Astrocyte (in vitro differentiated cells and primary cell): Measurements from ENCODE around the gene OTUB2. TPM values are rescaled to one million over a fixed set of nuclear protein-coding genes. Genes with fewer than 3 reads are reported as not detected.

Source experiments
- DNase-seq: peaks from one replicate; pipeline ENCODE4 v3.0.0-alpha.2; 2010; ENCODE audit warnings: low read depth
- FAIRE-seq: peaks from 2 replicates; lab custom pipeline; 2011; peaks lifted over from hg19 to GRCh38; lab: Jason Lieb, UNC
- H2AFZ ChIP-seq: 2 replicates; pipeline ENCODE4 v1.6.0; 2012; ENCODE audit warnings: low read depth, low read length, inconsistent platforms
- H3K27ac ChIP-seq: 2 replicates; pipeline ENCODE4 v1.5.1; 2011; ENCODE audit warnings: low read depth, low read length, inconsistent platforms
- H3K27me3 ChIP-seq: 2 replicates; pipeline ENCODE4 v1.6.0; 2011; ENCODE audit warnings: low read length, inconsistent platforms; ENCODE audit not compliant: insufficient read depth
- H3K36me3 ChIP-seq: 2 replicates; pipeline ENCODE4 v1.5.1; 2011; ENCODE audit warnings: low read length, inconsistent platforms; ENCODE audit not compliant: insufficient read depth
- H3K4me1 ChIP-seq: 2 replicates; pipeline ENCODE4 v1.5.1; 2011; ENCODE audit warnings: low read length, inconsistent platforms; ENCODE audit not compliant: insufficient read depth
- H3K4me2 ChIP-seq: 2 replicates; pipeline ENCODE4 v1.6.0; 2012; ENCODE audit warnings: low read length, inconsistent platforms
- H3K4me3 ChIP-seq: 2 replicates; pipeline ENCODE4 v1.5.1; 2011; ENCODE audit warnings: low read depth, mild to moderate bottlenecking, low read length, inconsistent platforms; ENCODE audit not compliant: insufficient read depth
- H3K79me2 ChIP-seq: 2 replicates; pipeline ENCODE4 v1.6.0; 2012; ENCODE audit warnings: mild to moderate bottlenecking, low read length, inconsistent platforms; ENCODE audit not compliant: insufficient read depth
- H3K9ac ChIP-seq: 2 replicates; pipeline ENCODE4 v1.6.0; 2012; ENCODE audit warnings: mild to moderate bottlenecking, low read length, inconsistent platforms
- H3K9me3 ChIP-seq: 2 replicates; pipeline ENCODE4 v1.5.1; 2012; ENCODE audit warnings: low read depth, mild to moderate bottlenecking, low read length, inconsistent platforms; ENCODE audit not compliant: insufficient read depth
- H4K20me1 ChIP-seq: 2 replicates; pipeline ENCODE4 v1.6.0; 2012; ENCODE audit warnings: low read length, inconsistent platforms; ENCODE audit not compliant: insufficient read depth
- H3K27ac Mint-ChIP-seq: one replicate; pipeline ENCODE4 v1.8.0; 2021; ENCODE audit warnings: mild to moderate bottlenecking, mixed read lengths; ENCODE audit not compliant: unreplicated experiment
- H3K27me3 Mint-ChIP-seq: one replicate; pipeline ENCODE4 v1.8.0; 2021; ENCODE audit warnings: low read depth, mixed read lengths; ENCODE audit not compliant: unreplicated experiment
- H3K36me3 Mint-ChIP-seq: one replicate; pipeline ENCODE4 v1.8.0; 2021; ENCODE audit warnings: low read depth, mixed read lengths; ENCODE audit not compliant: unreplicated experiment
- H3K4me1 Mint-ChIP-seq: one replicate; pipeline ENCODE4 v1.8.0; 2021; ENCODE audit warnings: low read depth, mixed read lengths; ENCODE audit not compliant: unreplicated experiment
- H3K4me3 Mint-ChIP-seq: one replicate; pipeline ENCODE4 v1.8.0; 2021; ENCODE audit warnings: mild to moderate bottlenecking, moderate library complexity, mixed read lengths; ENCODE audit not compliant: unreplicated experiment
- H3K9me3 Mint-ChIP-seq: one replicate; pipeline ENCODE4 v1.8.0; 2021; ENCODE audit warnings: mild to moderate bottlenecking, mixed read lengths; ENCODE audit not compliant: unreplicated experiment
- EZH2 ChIP-seq: IDR thresholded peaks from 2 replicates; pipeline ENCODE4 v1.6.1; 2012; ENCODE audit warnings: mild to moderate bottlenecking, low read length, inconsistent platforms; ENCODE audit not compliant: insufficient read depth
- total RNA-seq: library from RNA; stranded (reverse); gene quantifications from 2 replicates; pipeline ENCODE4 v1.2.1, GENCODE V29; 2021
- TF ChIP-seq, protein P1 (sequence below): IDR thresholded peaks from 2 replicates; pipeline ENCODE4 v1.5.1; 2011; ENCODE audit warnings: low read depth, mild to moderate bottlenecking, inconsistent platforms, low read length, moderate library complexity; ENCODE audit not compliant: insufficient read depth

Gene OTUB2
- total RNA-seq, 1 donor from 2014 or later: 3.3 TPM

DNA sequence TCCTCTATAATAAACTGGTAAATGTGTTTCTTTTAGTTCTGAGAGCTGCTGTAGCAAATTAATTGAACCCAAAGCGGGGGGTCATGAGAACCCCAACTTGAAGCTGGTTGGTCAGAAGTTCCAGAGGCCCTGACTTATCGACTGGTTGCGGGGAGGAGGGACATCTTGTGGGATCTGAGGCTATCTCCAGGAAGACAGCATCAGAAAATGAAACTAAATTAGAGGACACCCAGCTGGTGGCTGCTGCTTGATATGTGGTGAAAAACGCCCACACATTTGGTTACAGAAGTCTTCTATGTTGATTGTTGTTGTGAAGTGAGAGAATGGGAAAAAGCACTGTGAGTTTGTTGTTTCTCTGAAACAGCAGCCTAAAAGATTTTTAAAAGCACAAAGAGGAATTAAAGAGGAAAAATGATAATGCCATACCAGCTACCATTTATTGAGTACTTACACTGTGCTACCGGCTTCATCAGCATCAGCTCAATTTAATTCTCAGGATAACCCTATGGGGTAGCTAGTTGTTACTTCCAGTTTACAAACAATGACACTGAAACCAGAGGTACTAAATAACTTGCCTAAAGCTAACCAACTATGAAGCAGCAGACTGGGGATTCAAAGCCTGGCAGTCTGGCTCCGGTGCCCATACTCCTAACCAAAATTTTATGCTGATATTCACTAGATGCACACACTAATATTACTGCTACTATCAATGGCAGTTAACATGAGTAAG lies 30.6 kb downstream of the OTUB2 start:
- no peaks in the 10 kb centered on the region for H3K27me3 Mint-ChIP-seq
- peaks cover 51% of the 10 kb centered on the region for H4K20me1 ChIP-seq
- no peaks in the 10 kb centered on the region for H3K4me1 ChIP-seq
- no peak overlapping the region for H3K27ac ChIP-seq
- H3K4me3 ChIP-seq: no peak overlapping the region
- TF ChIP-seq EZH2: no peak
- TF ChIP-seq, protein P1, sequence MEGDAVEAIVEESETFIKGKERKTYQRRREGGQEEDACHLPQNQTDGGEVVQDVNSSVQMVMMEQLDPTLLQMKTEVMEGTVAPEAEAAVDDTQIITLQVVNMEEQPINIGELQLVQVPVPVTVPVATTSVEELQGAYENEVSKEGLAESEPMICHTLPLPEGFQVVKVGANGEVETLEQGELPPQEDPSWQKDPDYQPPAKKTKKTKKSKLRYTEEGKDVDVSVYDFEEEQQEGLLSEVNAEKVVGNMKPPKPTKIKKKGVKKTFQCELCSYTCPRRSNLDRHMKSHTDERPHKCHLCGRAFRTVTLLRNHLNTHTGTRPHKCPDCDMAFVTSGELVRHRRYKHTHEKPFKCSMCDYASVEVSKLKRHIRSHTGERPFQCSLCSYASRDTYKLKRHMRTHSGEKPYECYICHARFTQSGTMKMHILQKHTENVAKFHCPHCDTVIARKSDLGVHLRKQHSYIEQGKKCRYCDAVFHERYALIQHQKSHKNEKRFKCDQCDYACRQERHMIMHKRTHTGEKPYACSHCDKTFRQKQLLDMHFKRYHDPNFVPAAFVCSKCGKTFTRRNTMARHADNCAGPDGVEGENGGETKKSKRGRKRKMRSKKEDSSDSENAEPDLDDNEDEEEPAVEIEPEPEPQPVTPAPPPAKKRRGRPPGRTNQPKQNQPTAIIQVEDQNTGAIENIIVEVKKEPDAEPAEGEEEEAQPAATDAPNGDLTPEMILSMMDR: no peak
- no peaks in the 10 kb centered on the region for H3K27me3 ChIP-seq
- peaks cover 12% of the 10 kb centered on the region for H3K4me1 Mint-ChIP-seq
- H3K9ac ChIP-seq: no peak overlapping the region
- FAIRE-seq (no peak), DNase-seq (no peak)
- no peak overlapping the region for H3K4me2 ChIP-seq
- no peak overlapping the region for H2AFZ ChIP-seq
- H3K9me3 ChIP-seq: no peaks in the 10 kb centered on the region
- H3K79me2 ChIP-seq: peaks cover 24% of the 10 kb centered on the region
- H3K36me3 Mint-ChIP-seq: peaks cover 55% of the 10 kb centered on the region
- H3K4me3 Mint-ChIP-seq: no peak overlapping the region
- no peak overlapping the region for H3K27ac Mint-ChIP-seq
- peaks cover 1% of the 10 kb centered on the region for H3K9me3 Mint-ChIP-seq
- peaks cover 76% of the 10 kb centered on the region for H3K36me3 ChIP-seq

- Mint-ChIP-seq H3K4me3 (no peak overlapping the region), H3K27me3 (no peaks in the 10 kb centered on the region), H3K4me1 (peaks cover 22% of the 10 kb centered on the region), H3K27ac (no peak overlapping the region), H3K9me3 (peaks cover 1% of the 10 kb centered on the region), H3K36me3 (peaks cover 55% of the 10 kb centered on the region)
- FAIRE-seq: no peak
- Histone ChIP-seq H3K4me2 (no peak overlapping the region), H3K36me3 (peaks cover 65% of the 10 kb centered on the region), H2AFZ (no peak overlapping the region), H3K9ac (no peak overlapping the region), H3K4me1 (peaks cover 13% of the 10 kb centered on the region), H3K9me3 (no peaks in the 10 kb centered on the region), H3K4me3 (no peak overlapping the region), H3K27ac (no peak overlapping the region), H3K79me2 (peaks cover 34% of the 10 kb centered on the region), H4K20me1 (peaks cover 49% of the 10 kb centered on the region), H3K27me3 (no peaks in the 10 kb centered on the region)
- DNase-seq: peak; percentile 22
- TF ChIP-seq, protein P1: no peak
- TF ChIP-seq EZH2: no peak
Measured at GRCh38 chr14:94058128-94058673, 32.1 kb downstream of the OTUB2 start.

GRCh38 chr14:94058674-94059138 lies 32.6 kb downstream of the OTUB2 start:
- Mint-ChIP-seq H3K27me3 (no peaks in the 10 kb centered on the region), H3K9me3 (peaks cover 1% of the 10 kb centered on the region), H3K4me3 (no peak overlapping the region), H3K36me3 (peaks cover 55% of the 10 kb centered on the region), H3K4me1 (peaks cover 24% of the 10 kb centered on the region), H3K27ac (no peak overlapping the region)
- H3K9me3 ChIP-seq: no peaks in the 10 kb centered on the region
- H3K9ac ChIP-seq: no peak overlapping the region
- TF ChIP-seq, protein P1: no peak
- TF ChIP-seq EZH2: no peak
- H3K4me1 ChIP-seq: peaks cover 16% of the 10 kb centered on the region
- no peak overlapping the region for H3K4me3 ChIP-seq
- no peaks in the 10 kb centered on the region for H3K27me3 ChIP-seq
- peaks cover 39% of the 10 kb centered on the region for H3K79me2 ChIP-seq
- no peak overlapping the region for H3K4me2 ChIP-seq
- no peak overlapping the region for H2AFZ ChIP-seq
- H3K27ac ChIP-seq: no peak overlapping the region
- peaks cover 65% of the 10 kb centered on the region for H3K36me3 ChIP-seq
- H4K20me1 ChIP-seq: peaks cover 52% of the 10 kb centered on the region
- FAIRE-seq (no peak), DNase-seq (no peak)
